Breast epithelium (tissue), 4 donors: ENCODE results near the gene CERKL. TPM values are rescaled to one million over a fixed set of nuclear protein-coding genes. Genes with fewer than 3 reads are reported as not detected.

ENCODE experiments used
- DNase-seq, 2 donors: peaks; one replicate each; pipeline ENCODE4 v3.0.0-alpha.2; 2019; ENCODE audit warnings: low spot score in 2 of 2
- H3K27ac ChIP-seq, 2 donors: fragments of 200-600 bp; sonication (generic) in 1 of 2; one replicate each; pipeline ENCODE4 v1.5.1; 2016 to 2019; ENCODE audit warnings: mild to moderate bottlenecking in 1 of 2
- H3K27me3 ChIP-seq, 2 donors: fragments of 200-600 bp; sonication (generic) in 1 of 2; one replicate each; pipeline versions ENCODE4 v1.5.1 to v1.6.0; 2017 to 2019; ENCODE audit warnings: control low read depth in 1 of 2, mild to moderate bottlenecking in 1 of 2
- H3K36me3 ChIP-seq: fragments of 200-600 bp; one replicate; pipeline ENCODE4 v1.5.1; 2019
- H3K4me1 ChIP-seq, 2 donors: fragments of 200-600 bp; sonication (generic); one replicate each; pipeline ENCODE4 v1.5.1; 2016 to 2019; ENCODE audit warnings: control low read depth in 1 of 2
- H3K4me3 ChIP-seq, 3 donors: fragments of 200-600 bp; sonication (generic); 1 replicate in 2 of 3; 2 replicates in 1 of 3; pipeline ENCODE4 v1.5.1; 2016 to 2019; ENCODE audit warnings: mild to moderate bottlenecking in 3 of 3, moderate library complexity in 2 of 3
- H3K9me3 ChIP-seq, 2 donors: fragments of 200-600 bp; sonication (generic) in 1 of 2; one replicate each; pipeline ENCODE4 v1.5.1; 2016 to 2019; ENCODE audit warnings: control low read depth in 1 of 2
- POLR2A ChIP-seq: fragments of 450-650 bp; IDR thresholded peaks from one replicate; pipeline ENCODE4 v1.6.1; 2016; ENCODE audit warnings: antibody characterized with exemption, mild to moderate bottlenecking, moderate library complexity
- POLR2AphosphoS5 ChIP-seq, 3 donors: sonication (generic); formaldehyde crosslinking; IDR thresholded peaks; one replicate each; pipeline ENCODE4 v1.6.1; 2017; ENCODE audit warnings: antibody characterized with exemption in 3 of 3
- intact Hi-C: fragments of 100-400 bp; cut with DNase I; formaldehyde crosslinking; loops from one replicate; pipeline ENCODE4 v1.15.1; 2023; ENCODE audit warnings: low total_unique reads
- total RNA-seq, 3 donors: library from RNA; depleted of rRNA; stranded (reverse); fragments of >200 nt; gene quantifications; one replicate each; pipeline ENCODE4 v1.1.0, GENCODE V29; 2016
- TF ChIP-seq, protein P1 (sequence below), 3 donors: fragments of 450-650 bp; IDR thresholded peaks; one replicate each; pipeline ENCODE4 v1.5.1; 2016 to 2017; ENCODE audit warnings: antibody characterized with exemption in 3 of 3, mild to moderate bottlenecking in 3 of 3, moderate library complexity in 3 of 3

The CERKL gene
- total RNA-seq, 3 donors from 2014 or later = 0.29 to 0.33 TPM; not detected in 1

DNA sequence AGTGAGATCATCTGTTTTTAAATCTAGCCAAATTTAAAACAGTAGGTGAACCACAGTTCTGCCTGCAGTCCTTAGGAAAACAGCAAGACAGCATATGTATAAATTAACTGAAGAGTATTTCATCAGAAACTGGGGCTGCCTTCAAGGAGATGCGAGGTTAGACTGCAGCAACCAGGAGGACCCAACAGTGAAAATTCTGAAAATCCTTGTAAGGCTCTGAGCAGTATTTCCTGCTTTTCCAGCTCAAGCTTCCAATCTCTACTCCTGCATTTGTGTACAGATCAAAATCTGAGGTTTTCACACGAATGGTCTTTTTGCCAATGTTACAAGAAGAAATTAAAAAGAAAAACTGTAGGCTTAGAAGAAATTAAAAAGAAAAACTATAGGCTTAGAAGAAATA, 43.7 kb downstream of the CERKL start:
- Histone ChIP-seq H3K27me3 (no peaks in the 10 kb centered on the region), H3K4me1 (no peaks in the 10 kb centered on the region), H3K27ac (no peak overlapping the region), H3K4me3 (no peak overlapping the region), H3K9me3 (no peaks in the 10 kb centered on the region), H3K36me3 (no peaks in the 10 kb centered on the region)
- intact Hi-C loops = no loop called here
- no peak for TF ChIP-seq POLR2AphosphoS5 (IDR thresholded peaks at IDR 0.05)
- no peak for TF ChIP-seq POLR2A
- TF ChIP-seq, protein P1, sequence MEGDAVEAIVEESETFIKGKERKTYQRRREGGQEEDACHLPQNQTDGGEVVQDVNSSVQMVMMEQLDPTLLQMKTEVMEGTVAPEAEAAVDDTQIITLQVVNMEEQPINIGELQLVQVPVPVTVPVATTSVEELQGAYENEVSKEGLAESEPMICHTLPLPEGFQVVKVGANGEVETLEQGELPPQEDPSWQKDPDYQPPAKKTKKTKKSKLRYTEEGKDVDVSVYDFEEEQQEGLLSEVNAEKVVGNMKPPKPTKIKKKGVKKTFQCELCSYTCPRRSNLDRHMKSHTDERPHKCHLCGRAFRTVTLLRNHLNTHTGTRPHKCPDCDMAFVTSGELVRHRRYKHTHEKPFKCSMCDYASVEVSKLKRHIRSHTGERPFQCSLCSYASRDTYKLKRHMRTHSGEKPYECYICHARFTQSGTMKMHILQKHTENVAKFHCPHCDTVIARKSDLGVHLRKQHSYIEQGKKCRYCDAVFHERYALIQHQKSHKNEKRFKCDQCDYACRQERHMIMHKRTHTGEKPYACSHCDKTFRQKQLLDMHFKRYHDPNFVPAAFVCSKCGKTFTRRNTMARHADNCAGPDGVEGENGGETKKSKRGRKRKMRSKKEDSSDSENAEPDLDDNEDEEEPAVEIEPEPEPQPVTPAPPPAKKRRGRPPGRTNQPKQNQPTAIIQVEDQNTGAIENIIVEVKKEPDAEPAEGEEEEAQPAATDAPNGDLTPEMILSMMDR (IDR thresholded peaks at IDR 0.05) = no peak
- DNase-seq = no peak

DNA sequence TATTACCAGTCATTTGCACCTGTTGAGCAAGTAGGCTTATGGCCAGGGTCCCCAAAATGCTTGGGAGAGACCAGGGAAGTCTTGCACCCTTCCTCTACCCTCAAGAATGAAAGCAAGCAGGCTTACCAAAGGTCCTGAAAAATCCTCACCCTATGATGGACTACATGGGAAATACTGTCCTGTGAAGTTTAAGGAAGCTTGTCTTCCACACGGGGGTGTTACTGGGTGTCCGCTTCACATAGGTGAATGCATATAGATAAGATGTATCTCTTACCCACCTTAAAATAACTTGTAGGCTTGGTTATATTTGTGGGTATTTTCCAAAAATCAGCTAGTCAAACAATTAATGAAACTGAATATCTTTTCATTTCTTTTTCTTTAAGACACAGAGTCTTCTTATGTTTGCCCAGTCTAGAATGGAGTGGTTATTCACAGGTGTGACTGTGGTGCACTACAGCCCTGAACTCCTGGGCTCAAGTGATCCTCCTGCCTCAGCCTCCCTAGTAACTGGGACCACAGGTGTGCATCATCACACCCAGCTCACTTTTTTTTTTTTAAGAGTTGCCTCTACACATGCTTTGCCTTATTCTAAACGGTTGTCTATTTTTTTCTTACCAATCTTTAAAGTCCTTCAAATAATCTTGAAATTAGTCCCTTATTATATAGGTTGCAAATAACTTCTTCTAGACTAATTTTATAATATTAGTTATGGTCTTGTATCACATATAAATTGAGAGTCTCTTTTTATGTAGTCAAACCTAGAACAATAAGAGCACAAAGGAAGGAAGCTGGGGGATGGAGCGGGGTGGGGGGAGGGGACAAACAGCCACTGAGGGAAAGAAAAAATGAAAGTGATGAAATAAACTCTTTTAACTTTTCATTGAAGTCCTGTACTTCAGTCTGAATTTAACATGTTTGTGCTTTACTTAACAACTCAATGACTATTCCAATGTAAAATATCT, 49.0 kb downstream of the CERKL start:
- intact Hi-C loops = no loop called here
- H3K27ac ChIP-seq = no peak overlapping the region
- no peaks in the 10 kb centered on the region for H3K27me3 ChIP-seq
- DNase-seq = no peak
- H3K9me3 ChIP-seq = peaks cover 6 to 8% of the 10 kb centered on the region in 2 donors
- H3K36me3 ChIP-seq = no peaks in the 10 kb centered on the region
- TF ChIP-seq POLR2A = no peak
- no peak for TF ChIP-seq POLR2AphosphoS5 (IDR thresholded peaks at IDR 0.05)
- TF ChIP-seq, protein P1 (IDR thresholded peaks at IDR 0.05) = no peak
- no peaks in the 10 kb centered on the region for H3K4me1 ChIP-seq
- H3K4me3 ChIP-seq = no peak overlapping the region

DNA sequence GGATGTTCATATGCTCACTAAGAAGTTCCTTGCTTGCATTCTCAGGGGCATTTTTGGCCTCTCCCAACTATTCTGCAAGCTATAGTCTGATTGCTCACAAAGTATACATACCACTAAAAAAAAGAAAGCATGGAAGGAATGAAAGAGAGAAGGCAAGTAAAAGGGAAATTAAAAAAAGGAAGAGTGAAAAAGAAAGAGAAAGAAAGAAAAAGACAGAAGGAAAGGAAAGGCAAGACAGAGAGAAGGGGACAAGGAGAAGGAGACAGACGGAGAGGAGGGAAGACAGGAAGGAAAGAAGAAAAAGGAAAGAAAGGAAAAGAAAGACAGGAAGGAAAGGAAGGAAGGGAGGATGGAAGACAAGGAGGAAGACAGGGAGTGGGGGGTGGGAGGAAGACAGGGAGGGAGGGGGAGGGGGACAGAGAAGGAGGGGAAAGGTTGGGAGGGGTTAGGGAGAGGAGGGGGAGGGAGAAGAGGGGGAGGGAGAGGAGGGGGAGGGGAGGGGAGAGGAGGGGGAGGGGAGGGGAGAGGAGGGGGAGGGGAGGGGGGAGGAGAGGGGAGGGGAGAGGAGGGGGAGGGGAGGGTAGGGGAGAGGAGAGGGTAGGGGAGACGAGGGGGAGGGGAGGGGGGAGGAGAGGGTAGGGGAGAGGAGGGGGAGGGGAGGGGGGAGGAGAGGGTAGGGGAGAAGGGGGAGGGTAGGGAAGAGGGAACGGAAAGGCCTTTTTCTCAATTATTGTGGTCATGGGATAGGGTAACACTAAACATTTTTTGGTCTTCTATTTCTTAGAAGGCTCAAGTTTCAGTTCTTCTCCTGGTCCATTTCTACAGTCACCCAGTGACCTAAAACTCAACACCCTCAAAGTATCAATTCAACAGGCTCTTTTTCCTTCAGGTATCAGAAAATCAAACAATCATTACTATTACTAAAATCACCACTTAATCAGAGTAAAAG, 50.7 kb downstream of the CERKL start:
- Histone ChIP-seq H3K4me3 (no peak overlapping the region), H3K27ac (no peak overlapping the region), H3K9me3 (peaks cover 6 to 8% of the 10 kb centered on the region in 2 donors), H3K4me1 (no peaks in the 10 kb centered on the region), H3K36me3 (no peaks in the 10 kb centered on the region), H3K27me3 (no peaks in the 10 kb centered on the region)
- no peak for DNase-seq
- TF ChIP-seq POLR2AphosphoS5 (IDR thresholded peaks at IDR 0.05) = no peak
- TF ChIP-seq POLR2A = no peak
- TF ChIP-seq, protein P1 (IDR thresholded peaks at IDR 0.05) = no peak
- intact Hi-C loops = no loop called here

DNA sequence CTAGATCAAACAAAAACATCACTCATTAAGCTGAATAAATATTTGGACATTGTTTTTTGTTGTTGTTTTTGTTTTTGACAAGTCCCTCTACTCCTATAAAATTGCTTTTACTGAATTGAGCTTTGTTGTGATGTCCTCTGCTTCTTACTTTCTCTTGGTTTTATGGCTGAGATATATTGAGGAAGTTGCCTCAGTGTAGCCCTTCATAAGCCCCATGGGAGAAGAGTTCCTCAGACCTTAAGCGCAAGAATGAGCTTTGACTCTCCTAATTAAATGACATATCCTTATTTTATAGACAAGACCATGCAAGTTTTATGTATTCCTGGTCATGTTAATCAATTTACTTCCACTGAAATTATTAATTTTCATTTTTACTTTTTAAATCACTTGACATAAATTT, 54.9 kb downstream of the CERKL start:
- Histone ChIP-seq H3K36me3 (no peaks in the 10 kb centered on the region), H3K4me3 (no peak overlapping the region), H3K9me3 (peaks cover 6 to 8% of the 10 kb centered on the region in 2 donors), H3K4me1 (no peaks in the 10 kb centered on the region), H3K27me3 (no peaks in the 10 kb centered on the region), H3K27ac (no peak overlapping the region)
- intact Hi-C loops = no loop called here
- DNase-seq = no peak
- TF ChIP-seq POLR2AphosphoS5 (IDR thresholded peaks at IDR 0.05) (no peak), POLR2A (no peak)
- TF ChIP-seq, protein P1 (IDR thresholded peaks at IDR 0.05) = no peak
